A549 treated with AZD2906 at 1 μM for 4 hours (cell line): ENCODE measurements around the gene P3H2. TPM values are rescaled to one million over a fixed set of nuclear protein-coding genes. Genes with fewer than 3 reads are reported as not detected.

Experiments
- total RNA-seq: library from RNA; stranded (reverse); fragments of 200-300 nt; extraction: Qiagen RNA extraction; gene quantifications from 5 replicates; pipeline ENCODE4 v1.2.3, GENCODE V29; 2022

Gene P3H2
- total RNA-seq: 31.8 to 47.5 TPM (median 39.7 TPM) in 5 replicates

DNA sequence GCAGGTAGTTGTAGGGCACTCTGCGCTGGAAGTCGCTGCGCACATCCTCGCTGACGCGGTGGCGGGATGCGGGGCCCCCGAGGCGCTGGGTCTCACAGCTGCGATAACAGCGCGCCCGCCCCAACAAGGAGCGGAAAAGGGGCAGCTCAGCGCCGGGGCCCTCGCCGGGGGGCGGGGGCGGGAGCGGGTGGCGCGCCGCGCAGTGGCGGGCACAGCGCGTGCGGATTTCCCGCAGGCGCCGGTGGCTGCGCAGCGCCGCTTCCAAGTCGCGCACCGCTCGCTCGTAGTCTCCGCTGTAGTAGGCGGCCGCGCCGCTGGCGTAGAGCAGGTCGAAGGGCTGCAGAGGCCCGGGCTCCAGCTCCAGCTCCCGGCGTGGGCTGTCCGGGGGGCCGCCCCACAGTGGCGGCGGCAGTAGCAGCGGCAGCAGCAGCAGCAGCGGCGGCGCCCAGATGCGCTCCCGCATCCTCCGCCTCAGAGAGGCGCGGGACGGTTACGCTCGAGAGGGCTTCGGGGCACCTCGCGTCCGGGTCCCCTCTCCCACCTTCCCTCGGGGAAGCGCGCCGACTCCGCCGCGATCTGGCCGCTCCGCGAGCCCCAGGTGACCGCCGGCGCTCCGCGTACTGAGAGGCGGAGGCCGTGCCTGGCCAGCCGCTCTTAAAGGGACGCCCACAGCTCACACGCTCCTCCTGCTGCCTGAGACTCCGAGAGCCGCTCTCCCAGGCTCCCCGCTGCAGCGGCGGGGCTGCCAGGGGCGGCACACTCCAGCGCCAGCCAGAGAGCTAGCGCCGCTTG lies at the start of gene P3H2:
P3H2 (minus strand) TSS at position 629 of the 792 bp plus-strand sequence; CDS start at position 463, 166 bp downstream.

Other genes starting within 250 kb of the P3H2 start
- 15.3 to 20.2 TPM (median 18.5 TPM) in 5 replicates for gene CLDN1, start 201.5 kb upstream of the P3H2 start, total RNA-seq